Activated T-cell treated with anti-CD3 and anti-CD28 coated beads, Interleukin-2, amount 50 U/mL, for 1 hour (primary cell): ENCODE results near the gene CLASP2.
"Not testable (repeated sequence)": the region's sequence is repeated elsewhere in the genome, so short reads cannot be mapped to it uniquely, and the experiment has no call there.

Experiments
- DNase-seq: peaks from one replicate; pipeline ENCODE4 v3.0.0-alpha.2; 2020

Gene CLASP2

DNA sequence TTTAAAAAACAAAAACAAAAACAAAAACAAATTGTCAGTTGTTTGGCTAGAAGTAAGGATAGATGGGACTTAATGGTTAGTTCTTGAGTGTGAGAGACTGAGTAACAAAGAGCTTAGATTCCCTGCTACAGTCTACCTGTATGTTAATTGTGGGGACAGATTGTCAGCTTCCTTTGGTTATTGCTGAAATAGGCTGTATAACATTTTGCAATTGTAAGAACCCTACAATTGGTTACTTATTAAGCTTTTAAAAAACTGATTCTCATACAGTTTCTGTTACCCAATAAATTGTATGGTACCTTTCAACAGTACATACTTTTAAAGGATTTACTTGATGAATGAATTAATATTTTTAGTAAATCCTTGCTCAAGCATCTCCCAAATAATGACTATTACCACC is 35.3 kb downstream of the CLASP2 start:
- no peak for DNase-seq

DNA sequence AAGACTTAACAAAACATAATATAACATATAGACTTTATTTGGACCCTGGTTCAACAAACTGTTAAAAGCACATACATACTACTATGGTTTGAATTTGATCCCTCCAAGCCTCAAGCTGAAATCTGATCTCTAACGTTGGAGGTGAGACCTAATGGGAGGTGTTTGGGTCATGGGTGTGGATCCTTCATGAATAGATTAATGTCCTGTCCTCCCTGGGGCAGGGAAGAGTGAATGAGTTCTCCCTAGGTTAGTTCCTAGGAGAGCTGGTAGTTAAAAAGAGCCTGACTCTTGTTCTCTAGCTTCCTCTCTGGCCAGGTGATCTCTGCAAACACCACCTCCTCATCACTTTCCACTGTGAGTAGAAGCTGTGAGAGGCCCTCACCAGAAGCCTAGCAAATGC is 36.4 kb downstream of the CLASP2 start:
- DNase-seq, result no peak

DNA sequence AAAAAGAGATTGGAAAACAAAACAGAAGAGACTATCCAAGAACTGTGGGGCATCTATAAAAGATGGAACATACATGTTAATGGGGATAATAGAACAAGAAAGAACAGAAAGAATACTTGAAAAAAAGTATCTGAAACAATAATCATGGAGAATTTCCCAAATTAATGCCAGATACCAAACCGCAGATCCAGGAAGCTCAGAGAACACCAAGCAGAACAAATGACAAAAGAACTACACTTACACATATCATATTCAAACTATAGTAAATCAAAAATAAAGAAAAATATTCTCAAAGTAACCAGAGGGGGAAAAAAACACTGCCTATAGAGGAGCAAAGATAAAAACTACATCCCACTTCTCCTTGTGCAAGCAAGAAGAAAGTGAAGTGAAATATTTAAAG is 40.0 kb downstream of the CLASP2 start:
- DNase-seq, result no peak

DNA sequence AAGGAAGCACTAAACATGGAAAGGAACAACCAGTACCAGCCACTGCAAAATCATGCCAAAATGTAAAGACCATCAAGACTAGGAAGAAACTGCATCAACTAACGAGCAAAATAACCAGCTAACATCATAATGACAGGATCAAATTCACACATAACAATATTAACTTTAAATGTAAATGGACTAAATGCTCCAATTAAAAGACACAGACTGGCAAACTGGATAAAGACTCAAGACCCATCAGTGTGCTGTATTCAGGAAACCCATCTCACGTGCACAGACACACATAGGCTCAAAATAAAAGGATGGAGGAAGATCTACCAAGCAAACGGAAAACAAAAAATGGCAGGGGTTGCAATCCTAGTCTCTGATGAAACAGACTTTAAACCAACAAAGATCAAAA is 44.6 kb downstream of the CLASP2 start:
- not testable (repeated sequence) for DNase-seq

DNA sequence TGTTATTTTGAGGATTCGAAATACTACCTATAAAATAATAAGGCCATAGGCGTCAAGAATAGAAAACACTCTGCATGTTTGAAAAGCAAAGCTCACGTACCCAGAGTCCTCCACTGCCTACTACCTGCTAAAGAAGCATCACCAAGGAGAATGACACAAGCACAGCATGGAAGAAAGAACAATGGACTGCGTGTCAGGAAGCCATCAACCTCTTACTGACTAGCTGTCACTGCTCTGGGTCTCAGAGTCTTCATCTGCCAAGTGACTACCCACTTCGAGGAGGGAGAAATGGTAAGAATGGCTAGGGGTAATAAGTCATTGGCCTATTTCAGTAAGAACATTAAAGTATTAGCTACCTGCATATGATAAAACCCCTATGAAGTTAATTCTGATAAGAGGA is 49.4 kb downstream of the CLASP2 start:
- DNase-seq, result no peak

DNA sequence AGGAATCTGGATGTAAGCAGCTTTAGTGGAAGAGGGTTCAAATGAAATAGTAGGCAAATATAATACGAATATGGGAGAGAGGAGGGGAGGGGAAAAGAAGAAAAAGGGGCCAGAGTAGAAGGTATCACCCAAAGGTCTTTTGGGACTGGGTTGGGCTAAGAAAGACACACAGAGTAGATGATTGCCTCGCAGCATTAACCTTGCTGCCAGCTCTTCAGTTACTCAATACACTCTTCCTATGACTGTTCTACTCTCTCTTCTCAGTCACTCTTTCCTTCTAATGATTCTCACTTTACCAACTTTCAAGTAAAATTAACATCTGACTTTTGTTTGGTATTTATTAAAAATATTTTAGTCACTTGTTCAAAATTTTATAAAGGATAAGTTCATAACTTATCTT is 52.8 kb downstream of the CLASP2 start:
- no peak for DNase-seq

DNA sequence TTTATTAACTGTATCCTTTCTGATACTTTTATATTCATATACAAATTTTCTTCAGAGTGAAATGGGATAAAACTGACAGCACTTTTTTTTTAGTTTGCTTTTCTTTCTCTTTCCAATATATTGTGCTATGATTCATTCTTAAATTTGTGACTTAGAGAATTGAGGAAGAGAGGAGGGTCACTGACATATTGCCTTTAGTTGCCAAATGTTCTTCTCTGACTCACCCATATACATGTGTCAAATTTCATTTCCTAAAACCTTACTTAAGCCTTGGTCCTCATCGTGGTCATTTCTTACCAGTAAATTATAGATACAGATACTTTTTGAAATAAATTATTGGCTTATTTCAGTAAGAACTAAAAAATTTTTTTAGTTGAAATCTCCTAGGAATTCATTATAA is 53.9 kb downstream of the CLASP2 start:
- DNase-seq, result no peak

DNA sequence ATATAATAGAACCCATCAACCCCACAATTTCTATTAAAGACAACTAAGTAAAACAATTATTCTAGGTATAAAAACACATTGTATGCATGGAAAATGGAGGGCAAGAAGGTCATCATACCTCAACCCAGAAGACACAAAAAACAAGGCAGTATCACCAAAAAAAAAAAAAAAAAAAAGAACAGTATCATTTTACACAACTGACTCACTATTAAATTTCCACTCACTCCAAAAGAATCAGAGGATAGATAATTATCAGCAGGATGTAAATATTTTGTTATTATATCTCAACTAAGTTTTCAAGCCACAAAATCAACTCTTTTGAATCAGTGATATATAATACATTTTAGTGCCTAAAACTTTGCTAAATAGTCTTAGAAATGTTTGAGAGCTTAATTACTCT is 55.0 kb downstream of the CLASP2 start:
- DNase-seq, result no peak

DNA sequence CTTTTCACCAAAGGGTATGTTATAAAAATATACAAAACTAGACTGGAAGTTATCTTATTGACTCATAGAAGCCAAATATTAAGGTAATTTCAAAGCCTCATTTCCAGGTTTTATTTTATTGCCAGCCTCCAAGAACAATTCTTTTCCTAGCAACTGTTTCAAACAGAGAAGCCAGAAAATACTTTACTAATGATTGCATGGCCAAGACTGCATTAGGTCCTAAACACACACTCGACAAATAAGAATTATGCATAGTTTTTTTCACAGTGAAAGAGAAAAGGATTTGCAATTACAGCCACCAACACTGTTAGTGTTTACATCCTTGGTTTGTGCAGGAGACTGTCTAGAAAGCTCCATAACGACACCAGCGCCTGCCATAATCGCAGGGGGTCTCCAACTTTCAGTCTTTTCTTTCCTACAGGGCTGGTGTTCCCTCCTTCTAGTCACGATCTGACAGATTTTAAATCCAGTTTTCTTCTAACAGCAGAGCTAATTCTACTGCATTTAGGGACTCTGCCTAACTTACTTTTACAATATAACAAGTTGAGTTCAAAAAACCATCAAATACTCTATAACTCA is 58.1 kb downstream of the CLASP2 start:
- DNase-seq, result no peak

DNA sequence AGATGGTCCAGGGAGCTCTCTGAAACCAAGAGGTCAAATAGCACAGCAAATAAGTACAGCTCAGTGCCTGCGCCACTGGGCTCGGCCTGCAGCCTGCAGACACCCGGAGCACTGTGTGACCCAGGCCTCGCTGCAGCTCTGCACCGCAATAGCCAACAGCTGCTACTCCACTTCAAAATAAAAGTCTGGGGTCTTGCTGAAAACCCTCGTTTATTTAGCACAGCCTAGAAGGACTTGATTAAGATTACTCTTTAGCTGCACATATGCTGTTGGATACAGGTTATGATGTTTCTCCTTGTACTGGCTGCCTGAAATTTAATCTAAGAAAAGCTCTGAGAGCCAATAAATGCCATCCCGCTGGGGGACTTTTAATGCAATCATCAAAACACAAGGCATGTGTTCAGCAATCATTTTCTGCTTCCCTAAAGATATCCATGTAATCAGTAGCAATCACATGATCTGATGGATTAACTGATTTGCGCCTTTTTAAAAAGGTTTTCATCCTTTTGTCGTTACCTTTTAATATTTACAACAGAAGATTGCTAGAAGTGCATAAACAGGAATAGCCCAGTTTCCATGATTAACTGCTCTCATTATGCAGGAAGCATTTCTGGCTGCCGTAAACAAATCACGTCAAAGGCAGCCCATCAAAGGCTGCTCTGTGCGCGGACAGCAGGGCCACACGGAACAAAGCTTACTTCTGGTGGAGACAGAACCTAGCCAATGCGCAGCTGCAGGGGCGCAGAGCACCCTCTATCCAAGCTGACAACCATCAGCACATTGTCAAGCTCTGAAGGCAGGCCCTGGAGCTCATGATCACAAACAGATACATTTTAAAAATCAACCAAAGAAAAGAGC is 58.8 kb downstream of the CLASP2 start:
- DNase-seq, result peak; percentile 26

DNA sequence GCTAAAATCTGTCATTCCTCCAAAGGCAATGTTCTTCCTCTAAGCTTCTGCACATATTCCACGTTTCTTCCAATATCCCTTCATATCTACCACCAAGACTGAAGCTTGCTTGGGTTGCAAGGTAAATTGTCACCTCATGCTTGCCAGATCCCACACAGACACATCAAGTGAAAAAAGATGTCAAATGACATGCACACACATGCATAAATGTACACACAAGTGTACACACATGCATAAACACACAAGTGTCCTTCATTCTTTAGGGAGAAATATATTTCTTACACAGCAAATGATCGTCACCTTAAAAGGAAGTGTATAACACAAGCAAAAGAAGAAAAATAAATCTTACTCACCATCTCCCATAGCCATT is 59.4 kb downstream of the CLASP2 start:
- no peak for DNase-seq

DNA sequence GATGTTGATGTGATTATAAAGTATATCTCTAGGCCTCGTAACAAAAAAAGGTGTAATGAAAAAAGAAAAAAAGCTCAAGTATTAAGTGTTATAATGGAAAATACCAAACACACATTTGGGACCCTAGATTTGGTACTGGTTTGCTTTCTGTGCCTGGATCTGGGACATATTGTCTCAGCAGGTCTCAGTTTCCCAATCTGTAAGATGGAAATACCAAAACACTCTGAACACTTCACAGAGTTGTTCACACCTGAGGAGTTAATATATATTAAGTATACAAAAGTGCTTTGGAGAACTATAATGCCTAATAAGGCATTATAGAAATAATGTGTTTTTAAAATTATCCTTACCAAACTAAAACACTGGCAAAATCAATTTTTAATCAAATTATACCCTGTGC is 60.0 kb downstream of the CLASP2 start:
- no peak for DNase-seq

DNA sequence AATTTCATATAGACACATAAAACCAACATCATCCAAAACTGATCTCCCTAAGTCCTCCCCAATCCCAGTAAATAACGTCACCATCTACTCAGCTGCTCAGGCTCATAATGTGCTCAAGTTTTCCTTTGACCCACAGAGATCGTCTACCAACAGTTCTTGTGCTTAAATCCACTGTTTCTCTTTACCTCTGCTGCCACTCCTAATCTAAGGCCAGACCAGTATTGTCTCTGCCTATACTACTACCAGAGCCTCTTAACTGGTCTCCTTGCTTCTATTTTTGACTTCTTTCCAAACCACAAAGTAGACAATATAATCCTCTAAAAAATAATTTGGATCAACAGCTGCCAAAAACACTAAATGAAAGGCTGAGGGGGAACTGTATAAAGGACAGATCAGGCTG is 65.3 kb downstream of the CLASP2 start:
- DNase-seq, result no peak

DNA sequence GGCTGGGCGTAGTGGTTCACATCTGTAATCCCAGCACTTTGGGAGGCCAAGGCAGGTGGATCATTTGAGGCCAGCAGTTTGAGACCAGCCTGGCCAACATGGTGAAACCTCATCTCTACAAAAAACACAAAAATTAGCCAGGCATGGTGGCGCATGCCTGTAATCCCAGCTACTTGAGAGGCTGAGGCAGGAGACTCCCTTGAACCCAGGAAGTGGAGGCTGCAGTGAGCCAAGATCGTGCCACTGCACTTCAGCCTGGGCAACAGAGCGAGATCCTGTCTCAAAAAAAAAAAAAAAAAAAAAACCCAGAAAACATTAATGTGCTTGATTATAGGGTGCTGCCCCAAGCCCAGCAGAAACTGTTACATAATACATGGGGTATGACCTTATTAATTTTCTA is 67.0 kb downstream of the CLASP2 start:
- DNase-seq, result not testable (repeated sequence)

DNA sequence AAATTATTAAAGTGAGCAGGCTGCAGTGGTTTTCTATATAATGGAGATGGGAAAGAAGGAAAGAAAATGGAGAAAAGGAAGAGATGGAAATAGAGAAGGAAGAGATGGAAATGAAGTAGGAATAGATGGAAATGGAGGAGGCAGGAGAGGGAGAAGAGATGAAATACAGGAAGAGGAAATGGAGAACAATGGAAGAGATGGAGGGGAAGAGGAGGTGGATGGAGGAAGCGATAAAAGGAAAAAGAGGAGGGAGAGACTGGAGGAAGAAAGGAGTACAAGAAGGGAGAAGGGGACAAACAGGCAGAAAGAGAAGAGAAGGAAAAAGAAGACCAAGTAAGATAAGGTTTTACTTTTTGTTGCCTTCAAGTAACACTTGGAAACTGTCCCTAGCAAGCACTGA is 67.6 kb downstream of the CLASP2 start:
- DNase-seq, result no peak

DNA sequence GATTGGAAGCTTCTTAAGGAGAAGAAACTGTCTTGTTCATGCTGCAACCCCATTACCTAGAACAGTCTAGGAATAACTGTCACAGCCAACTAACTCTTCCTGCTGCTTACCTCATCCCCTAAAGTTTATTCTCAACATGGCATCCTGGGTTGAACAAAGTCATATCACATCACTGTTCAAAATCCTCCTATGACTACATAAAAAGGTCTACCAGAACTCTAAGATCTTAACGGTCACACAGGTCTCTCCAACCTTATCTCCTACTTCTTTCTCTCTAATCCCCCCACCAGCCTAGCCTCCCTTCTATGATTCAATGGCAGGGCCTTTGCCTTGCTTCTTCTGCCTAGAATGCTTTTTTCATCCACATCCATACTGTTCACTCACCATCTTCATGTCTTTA is 69.3 kb downstream of the CLASP2 start:
- no peak for DNase-seq

DNA sequence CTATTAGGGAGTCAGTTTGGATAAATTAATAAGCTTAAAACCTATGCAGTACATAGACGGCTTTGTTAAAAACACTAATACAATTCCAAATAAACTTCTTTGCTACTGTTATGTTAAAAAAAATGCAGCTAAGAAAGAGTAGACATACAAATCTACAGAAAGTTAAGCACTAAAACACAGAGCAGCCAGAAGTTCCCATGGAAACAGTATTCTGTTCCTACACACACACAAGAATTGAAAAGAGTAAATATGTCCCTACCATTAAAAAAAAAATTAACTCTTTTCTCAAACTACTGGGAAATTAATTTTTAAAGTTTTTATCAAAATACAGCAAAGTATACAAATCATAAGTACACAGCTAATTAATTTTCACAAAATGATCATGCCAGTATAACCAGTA is 71.6 kb downstream of the CLASP2 start:
- DNase-seq, result no peak

DNA sequence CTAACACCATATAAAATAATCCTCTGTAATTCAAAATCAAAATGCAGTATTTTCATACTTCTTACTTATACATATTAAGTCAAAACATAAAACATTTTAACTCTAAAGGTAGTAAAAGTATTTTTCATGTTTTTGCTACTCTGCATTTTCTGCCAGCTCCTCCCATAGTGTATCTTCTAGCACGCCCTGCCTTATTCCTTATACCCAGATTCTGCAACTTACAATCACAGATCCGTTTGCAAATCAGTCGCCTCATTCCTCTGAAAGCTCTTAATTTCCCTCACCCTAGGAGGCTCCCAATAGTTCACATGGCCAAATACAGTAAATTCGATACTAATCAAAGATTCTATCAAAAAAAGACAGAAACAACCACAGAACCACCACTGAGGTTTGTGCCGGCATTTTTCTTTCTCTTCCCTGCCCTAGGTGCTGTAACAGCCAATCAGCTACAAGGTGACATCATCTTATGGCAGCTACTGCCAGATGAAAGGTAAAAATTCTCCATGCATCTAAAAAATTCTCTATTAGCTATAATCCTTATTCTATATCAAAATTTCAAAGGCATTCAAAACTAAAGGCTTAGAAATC is 72.9 kb downstream of the CLASP2 start:
- DNase-seq, result no peak

DNA sequence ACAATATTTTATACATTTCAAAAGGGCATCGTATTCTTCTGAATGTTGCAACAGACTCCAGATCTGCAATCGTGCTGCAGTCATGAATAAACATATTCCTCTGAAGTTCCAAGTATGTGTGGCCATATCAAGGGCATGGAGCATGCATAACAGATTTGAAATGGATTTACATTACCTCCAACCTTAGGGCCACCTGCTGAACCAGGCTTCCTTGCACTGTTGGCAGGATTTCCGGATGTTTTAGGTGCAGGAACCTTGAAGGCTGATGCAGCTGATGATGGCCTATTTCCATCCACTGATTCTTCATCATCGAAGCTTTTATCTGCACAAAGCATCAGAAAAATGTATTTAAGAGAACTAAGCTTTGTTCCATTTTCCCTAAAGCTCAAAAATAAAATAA is 73.5 kb downstream of the CLASP2 start:
- no peak for DNase-seq

DNA sequence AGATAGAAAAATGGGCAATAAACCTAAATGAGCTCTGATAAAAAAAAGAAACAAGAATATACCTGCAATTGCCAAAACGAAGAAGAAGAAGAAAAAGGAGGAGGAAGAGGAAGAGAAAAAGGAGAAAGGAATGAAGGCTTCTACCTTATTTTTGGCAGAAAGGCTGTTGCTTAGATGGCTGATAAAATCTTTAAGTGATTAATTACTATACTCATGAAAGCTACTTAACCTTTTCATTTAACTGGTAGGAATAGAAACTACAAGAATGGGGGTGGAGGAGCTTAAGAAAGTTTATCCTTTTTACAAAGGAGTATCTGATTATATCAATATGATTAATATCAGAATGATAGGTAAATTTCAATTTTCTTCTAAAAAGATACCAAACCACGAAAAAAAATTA is 75.2 kb downstream of the CLASP2 start:
- DNase-seq, result no peak

DNA sequence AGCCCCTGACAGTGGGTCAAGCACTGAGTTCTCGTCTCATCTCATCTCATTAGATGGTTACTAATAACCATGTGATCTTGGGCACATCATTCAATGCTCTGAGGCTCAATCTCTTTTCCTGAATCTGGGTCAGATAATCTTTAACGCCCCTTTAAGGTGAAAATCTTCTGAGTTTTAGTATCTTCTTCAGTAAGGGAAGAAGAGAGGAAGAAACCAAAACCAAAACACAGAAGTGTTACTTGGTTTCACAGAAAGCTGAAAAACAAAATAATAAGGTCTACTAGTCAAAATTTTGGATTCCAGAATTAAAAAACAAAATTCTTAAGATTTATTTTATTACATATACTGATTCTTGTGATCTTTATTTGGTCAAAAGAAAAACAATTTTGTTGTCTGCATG is 78.2 kb downstream of the CLASP2 start:
- DNase-seq, result no peak

DNA sequence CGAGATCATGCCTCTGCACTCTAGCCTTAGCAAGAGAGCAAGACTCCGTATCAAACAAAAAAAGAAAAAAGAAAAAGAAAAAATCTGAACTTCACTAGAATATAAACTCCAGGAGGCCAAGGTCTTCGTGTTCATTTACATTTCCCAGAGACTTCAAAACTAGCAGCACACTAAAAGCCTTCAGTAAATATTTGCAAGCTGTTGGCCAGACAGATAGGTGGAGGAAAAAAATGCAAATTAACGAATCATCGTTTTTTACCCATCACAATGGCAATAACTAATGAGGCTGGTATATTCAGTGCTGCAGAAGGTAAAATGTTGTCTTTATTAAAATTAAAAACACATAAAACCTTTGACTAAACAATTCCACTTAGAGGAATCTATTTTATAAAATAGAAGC is 80.6 kb downstream of the CLASP2 start:
- no peak for DNase-seq

DNA sequence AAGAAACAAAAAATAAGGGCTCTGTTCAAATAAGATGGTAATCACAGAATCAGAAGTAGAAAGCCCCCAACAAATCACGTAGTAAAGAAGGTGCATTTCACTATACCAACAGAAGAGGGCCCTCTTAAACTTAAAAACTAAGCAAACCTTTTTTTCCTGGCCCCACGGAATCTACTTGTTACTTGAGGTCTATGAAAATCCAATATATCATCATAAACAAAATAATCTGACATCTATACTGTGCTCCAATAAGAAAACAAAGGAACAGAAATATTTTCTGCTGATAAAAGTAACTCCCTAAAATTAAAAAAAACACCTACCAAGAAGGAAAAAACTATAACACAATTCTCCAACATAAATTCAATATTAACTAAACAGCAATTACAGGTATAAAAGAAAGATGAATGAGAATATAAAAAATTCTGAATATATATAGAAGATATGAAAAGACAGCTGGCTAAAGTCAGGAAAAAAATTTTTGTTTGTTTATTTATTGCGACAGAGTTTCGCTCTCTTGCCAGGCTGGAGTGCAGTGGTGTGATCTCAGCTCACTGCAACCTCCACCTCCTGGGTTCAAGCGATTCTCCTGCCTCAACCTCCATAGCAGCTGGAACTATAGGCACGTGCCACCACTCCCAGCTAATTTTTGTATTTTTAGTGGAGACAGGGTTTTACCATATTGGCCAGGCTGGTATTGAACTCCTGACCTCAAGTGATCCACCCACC is 81.8 kb downstream of the CLASP2 start:
- no peak for DNase-seq

DNA sequence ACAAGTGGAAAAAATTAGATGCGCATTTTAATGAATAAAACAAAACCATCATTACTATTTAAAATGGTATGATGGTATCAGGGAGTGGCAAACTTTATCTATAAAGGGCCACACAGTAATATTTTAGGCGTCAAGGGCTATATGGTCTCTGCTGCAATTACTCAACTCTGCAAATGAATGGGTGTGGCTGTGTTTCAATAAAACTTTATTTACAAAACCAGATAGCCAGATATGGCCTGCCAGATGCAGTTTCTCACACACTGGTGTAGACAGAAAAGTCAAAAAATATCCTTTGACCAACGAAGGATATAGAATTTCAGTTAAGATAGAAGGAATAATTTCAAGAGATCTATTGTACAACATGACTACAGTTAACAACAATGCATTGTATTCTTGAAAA is 83.8 kb downstream of the CLASP2 start:
- no peak for DNase-seq
